NCI-H2227 treated with DMSO at 0.1 percent for 48 hours (cell line): ENCODE measurements around the gene CCDC32.
"Not testable (repeated sequence)": the region's sequence is repeated elsewhere in the genome, so short reads cannot be mapped to it uniquely, and the experiment has no call there.

Experiments
- DNase-seq: peaks from one replicate; lab custom pipeline; 2025; lab: John Stamatoyannopoulos, UW

Gene CCDC32, protein sequence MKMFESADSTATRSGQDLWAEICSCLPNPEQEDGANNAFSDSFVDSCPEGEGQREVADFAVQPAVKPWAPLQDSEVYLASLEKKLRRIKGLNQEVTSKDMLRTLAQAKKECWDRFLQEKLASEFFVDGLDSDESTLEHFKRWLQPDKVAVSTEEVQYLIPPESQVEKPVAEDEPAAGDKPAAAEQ

DNA sequence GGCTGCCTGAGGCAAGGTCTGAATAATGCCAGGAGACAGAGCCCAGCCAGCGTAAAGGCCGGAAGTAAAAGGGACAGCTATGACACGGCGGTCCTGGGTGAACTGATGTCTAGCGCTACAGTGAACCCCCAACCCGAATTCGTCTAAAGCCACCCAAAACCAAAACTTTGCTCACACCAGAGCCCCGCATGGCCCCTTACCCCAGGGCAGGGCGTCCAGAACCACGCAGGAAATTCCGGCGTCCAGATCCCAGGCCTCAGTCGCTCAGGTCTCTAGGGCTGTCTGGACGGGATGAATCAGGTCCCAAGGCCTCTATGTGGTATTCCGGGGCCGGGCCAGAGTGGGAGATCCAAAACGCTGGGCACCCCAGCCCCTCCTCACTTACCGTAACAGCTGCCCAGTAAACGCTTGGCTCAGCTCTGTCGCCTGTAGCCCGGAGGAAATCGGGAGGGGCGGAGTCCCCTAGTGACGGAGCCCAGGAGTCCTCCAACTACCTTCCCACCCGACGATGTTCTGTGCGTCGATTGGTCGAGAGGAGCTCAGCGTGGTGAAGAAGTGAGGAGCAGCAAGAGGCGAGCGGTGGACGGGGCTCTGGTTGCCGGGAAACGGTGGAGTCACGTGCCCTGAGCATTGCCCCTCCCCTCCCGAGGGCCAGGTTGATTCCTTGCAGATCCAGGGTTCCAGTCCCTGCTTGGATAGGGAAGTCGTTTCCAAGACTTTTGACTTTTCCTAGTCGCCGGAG, at the start of gene CCDC32:
Gene CCDC32, minus strand, starts transcription at position 452 of the 742 bp plus-strand sequence. CDS start 2,027 bp downstream, outside the sequence.
- DNase-seq: peak; percentile 94

DNA sequence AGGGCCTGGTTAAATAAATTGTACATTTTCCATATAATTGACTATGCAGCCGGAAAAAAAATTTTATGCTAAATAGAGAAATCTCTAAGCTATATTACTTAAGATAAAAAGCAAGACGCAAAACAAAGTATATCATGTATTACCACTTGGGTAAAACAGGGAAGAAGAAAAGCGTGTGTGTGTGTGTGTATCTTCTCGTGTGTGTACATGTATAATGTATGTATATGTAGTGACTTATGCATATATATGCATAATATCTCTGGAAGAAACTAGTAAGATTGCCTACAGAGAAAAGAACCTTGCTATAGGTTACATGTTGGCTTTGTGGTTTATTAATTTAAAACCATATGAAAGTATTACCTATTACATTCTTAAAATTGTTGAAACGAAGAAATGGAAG, 48.2 kb upstream of the CCDC32 start:
- DNase-seq: no peak

DNA sequence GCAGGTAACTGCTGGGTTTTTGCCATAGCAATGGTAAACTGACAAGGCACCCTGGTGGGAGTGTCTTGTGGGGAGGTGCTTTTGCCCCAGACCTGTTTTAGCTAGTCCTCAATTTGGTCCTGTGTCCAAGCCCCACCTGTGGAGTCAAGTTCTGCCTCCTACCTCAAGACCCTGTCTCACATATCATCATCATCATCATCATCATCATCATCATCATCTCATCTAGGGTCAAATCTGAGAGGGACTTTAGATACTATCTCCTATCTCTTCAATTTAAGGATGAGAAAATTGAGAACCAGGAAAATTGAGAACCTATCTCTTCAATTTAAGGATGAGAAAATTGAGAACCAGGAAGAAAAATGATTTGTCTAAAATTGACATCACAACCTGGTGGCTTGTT, 39.1 kb upstream of the CCDC32 start:
- no peak for DNase-seq

DNA sequence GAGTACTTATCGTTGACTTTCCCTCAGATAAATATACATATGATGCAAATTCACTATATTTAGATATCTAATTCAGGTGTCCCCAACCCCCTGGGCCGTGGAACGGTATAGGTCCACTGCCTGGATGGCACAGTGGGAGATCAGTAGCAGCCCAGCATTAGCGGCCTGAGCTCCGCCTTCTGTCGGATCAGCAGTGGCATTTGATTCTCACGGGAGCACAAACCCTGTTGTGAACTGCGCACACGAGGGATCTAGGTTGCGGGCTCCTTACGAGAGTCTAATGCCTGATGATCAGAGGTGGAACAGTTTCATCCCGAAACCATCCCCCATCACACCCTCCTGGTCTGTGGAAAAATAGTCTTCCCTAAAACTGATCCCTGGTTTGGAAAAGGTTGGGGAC, 36.1 kb upstream of the CCDC32 start:
- DNase-seq: no peak

DNA sequence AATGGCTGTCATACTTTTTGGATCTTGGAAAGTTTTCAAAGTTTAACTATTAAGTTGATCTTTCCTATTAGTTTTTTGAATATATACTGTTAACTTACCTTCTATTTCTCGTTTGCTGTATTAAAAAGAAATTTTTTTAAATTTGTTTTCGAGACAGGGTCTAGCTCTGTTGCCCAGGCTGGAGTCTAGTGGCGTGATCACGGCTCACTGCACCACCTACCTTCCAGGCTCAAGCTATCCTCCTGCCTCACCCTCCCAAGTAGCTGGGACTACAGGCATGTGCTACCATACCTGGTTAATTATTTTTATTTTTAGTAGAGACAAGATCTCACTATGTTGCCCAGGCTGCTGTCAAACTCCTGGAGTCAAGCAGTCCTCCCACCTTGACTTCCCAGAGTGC, 33.8 kb upstream of the CCDC32 start:
- DNase-seq: no peak

DNA sequence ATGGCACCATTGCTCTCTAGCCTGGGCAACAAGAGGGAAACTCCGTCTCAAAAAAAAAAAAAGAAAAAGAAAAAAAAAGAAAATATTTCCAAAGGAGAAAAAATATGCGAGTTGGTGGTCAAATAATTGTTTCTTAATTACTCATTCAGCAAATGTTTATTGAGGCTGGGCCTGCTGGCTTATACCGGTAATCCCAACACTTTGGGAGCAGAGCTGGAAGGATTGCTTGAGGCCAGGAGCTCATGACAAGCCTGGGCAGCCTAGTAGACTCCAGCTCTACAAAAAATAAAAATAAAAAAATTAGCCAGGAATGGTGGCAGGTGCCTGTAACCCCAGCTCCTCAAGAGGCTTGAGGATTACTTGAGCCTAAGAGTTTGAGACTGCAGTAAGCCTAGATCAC, 33.3 kb upstream of the CCDC32 start:
- no peak for DNase-seq

DNA sequence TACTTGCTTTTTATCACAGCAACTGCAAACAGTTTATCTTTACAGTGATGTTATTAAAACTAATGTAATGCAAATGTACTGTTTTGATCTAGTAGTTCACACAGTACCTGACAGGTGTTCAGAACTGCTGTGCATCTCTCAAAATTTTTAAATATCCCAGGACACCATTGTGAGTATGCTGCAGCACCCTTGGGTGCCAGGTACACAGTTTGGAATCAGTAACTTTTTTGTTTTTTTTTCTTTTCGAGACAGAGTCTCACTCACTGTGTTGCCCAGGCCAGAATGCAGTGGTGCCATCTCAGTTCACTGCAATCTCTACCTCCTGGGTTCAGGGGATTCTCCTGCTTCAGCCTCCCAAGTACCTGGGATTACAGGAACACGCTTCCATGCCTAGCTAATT, 32.2 kb upstream of the CCDC32 start:
- no peak for DNase-seq

DNA sequence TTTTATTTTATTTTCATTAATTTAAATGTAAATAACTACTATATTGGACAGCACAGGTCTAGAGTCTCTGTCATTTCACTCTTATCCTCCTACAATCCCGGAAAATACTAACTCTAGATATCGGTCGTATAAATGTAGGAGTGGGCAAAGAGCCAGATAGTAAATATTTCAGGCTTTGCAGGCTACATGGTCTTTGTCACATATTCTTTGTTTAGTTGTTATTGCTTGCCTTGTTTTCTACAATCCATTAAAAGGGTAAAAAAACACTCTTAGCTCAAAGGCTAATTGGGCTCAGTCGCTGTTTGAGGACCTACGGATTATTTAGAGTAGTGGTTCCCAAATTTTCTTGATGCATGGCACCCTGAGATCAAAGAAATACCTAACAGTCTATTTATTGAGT, 30.9 kb upstream of the CCDC32 start:
- no peak for DNase-seq

DNA sequence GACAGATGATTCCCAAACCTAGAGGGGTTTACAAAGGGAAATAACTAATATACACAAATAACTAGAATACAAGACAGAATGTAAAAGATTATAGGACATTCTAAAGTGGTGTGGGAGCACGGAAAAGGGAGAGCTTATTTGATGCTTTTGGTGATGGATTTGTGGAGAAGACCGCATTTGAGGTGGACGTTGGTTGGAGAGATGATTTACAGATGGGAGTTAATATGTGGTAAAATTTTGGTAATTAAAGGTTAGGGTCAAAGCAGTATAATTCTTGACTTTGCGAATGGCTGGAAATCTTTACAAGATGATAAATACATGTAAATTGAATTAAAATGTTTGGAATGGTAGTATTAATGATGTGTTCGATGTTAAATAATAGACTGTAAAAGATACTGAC, 30.4 kb upstream of the CCDC32 start:
- DNase-seq: no peak

DNA sequence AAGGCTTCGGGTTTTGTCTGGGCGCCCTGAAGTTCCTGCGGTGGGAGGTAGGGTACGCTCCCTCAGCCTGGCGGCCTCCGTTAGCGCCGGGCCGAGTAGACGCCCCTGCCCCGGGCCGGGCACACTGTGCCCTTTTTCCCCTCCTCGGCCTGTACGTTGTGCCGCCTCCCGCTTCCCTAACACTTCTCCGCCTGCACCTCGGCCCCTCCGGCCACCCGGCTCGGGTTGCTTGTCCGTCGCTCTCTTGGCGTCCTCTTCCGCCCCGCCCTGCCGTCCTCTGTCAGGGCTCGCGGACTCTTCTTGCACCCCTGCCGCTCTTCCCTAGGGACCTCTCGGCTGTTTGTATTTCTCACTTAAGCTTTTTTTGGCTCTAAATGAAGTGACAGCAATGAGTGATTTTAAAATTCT, 29.6 kb upstream of the CCDC32 start:
- peak; percentile 37 for DNase-seq

DNA sequence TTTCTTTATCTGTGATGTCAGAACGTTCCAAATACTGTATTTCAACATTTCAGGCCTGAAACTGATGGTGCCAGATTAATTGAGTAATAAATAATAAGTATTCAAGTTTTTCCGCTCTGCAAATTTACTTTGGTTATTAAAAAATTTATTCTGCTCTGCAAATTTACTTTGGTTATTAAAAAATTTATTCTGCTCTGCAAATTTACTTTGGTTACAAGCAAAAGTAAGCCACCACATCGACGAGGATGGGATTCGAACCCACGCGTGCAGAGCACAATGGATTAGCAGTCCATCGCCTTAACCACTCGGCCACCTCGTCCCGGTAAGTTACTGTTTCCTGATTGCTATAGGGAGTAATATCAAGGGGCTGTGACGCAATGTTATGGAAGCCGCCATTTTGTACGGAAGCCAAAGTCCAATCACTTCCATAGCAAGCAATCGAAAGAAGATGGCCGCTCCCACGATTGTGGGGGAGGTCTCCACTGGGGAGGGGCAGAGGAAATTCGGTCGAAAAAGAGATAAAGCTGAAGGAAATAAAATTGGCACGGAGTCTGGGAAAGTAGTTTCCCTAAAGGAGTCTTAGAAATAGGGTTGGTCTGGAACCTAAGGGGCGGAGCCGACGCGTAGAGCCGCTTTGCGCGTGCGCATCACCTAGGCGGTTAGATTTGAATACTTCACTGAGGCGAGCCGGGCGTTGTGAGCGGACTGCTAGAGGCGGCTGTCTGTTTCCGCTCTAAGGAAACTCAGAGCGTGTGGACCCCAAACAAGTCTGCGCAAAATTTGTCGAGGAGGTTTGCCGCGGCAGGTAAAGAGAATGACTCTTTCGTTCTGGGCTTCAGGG, 29.0 kb upstream of the CCDC32 start, which contains the start of gene KNL1:
Gene KNL1, plus strand, starts transcription at position 662 of the 841 bp plus-strand sequence. CDS start 8,683 bp downstream, outside the sequence.
- DNase-seq: peak; percentile 96

DNA sequence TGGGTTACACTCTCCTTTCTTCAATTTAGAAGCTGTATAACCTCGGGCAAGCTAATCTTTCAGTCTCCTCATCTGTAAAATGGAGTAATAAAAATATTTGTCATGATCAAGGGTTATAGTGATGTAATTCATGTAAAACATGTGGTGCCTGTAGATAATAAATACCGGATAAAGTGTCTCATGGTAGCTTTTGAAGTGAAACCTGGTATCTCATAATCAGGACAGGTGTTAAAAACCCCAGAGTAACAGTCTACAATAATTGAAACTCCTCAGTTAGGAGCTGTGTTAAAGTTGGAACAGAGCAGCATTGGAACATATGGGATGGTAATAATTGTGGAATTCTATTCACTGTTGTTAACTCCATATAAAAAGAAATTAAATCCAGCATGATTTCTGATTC, 28.3 kb upstream of the CCDC32 start:
- no peak for DNase-seq

DNA sequence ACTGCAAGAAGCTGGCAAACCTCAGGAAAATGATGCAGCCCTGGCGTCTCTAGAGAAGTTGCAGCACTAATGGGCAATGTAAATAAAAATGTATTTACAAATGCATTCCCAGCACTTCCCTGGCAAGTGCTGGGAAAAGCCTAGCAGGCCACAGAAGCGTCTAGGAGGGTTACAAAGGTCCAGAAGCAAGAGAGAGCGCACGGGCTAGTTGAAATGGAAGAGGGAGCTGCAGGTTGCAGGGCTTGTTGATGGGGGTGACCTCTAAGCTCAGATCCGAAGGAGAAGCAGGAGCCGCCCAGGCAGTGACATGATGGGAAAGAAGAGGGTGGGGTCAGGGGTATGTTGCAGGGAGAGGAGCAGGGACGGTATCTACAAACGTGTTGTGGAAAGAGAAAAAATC, 26.5 kb upstream of the CCDC32 start:
- DNase-seq: peak; percentile 13

DNA sequence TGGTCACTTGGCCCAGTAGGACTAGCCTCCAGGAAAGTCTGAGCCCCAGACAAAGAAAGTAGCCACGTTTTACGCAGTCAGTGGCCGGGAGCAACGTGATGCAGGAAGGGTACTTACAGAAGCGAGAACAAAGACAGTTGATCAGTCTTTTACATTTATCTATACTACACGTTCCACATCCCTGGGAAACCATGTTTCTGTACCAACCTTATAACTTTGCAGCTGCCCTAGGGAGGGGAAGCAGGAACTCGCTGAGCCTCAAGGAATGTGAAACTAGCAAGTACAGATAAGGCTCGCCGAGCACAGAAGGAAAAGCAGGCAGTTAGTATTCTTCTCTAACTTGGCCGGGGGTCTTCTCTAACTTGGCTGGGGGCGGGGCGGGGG, 25.8 kb upstream of the CCDC32 start:
- no peak for DNase-seq

DNA sequence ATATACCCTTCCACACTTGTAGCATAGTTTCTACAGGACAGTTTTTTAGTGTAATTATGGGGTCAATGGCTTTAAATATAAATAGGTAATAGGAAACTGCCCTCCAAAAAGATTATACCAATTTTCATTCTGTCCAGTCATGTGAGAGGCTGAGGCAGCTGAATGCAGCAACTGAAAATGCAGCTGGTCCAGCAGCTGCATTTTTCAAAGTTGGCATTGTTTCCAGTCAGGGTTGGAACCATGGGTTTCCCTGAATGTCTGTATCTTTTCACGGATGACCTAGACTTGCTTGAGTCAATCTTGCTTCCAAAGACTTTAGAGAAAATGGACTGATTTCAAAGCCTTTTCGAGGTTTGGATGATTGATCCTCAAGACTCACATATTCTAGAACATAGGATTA, 19.3 kb upstream of the CCDC32 start:
- DNase-seq: no peak

DNA sequence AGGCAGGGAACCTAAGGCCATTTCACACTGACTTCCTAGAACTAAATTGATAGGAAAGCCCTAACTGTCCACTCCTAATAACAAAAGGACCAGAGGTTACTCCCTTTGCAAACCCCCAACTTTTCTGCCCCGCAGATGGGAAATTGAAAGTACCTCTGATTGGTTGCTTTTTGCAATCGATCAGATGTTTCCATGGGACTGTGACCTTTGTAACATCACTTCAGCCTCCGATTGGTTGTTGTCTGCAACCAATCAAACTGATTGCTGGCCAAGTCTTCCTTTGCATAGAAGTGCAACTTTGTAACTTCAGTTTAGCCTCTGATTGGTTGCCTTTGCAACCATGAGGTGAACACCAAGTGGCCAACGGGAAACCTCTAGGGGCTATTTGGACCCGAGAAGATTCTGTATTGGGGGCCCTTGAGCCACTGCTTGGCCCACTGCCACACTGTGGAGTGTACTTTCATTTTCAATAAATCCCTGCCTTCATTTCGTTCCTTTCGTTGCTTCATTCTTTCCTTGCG, 17.9 kb upstream of the CCDC32 start:
- no peak for DNase-seq

DNA sequence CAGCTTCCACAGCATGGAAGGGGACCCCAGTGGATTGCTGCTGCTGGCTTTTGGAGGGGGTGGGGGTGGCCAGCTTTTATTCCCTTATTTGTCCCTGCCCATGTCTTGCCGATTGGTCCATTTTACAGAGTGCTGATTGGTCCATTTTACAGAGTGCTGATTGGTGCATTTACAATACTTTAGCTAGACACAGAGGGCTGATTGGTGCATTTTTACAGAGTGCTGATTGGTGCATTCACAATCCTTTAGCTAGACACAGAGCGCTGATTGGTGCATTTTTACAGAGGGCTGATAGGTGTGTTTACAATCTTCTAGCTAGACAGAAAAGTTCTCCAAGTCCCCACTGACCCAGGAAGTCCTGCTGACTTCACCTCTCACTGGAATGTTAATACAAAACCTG, 17.0 kb upstream of the CCDC32 start:
- not testable (repeated sequence) for DNase-seq

DNA sequence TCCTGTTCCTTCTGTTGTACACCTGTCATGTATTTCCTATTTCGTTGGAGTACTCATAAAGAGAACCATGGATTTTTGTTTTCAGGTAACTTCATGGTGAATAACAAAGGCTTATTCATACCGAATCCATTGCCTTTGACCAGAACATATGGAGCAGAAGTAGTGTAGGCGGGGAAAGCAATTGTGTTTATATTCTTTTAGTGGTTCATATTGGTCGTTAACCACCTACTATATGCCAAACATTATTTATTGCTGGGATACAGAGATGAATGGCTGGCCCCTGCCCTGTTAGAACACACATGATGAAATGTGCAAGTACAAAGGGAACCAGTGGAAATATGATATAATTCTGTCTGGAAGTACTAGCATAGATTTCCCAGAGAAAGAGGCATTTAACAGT, 14.1 kb upstream of the CCDC32 start:
- no peak for DNase-seq

DNA sequence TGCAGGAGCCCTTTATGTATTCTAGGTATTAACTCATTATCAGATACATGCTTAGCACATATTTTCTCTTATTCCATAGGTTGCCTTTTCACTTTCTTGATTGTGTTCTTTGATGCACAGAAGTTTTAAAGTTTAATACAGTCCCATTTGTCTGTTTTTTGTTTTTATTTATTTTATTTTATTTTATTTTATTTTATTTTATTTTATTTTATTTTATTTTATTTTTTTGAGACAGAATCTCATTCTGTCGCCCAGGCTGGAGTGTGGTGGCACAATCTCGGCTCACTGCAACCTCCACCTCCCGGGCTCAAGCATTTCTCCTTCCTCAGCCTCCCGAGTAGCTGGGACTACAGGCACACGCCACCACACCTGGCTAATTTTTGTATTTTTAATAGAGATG, 12.1 kb upstream of the CCDC32 start:
- DNase-seq: not testable (repeated sequence)

DNA sequence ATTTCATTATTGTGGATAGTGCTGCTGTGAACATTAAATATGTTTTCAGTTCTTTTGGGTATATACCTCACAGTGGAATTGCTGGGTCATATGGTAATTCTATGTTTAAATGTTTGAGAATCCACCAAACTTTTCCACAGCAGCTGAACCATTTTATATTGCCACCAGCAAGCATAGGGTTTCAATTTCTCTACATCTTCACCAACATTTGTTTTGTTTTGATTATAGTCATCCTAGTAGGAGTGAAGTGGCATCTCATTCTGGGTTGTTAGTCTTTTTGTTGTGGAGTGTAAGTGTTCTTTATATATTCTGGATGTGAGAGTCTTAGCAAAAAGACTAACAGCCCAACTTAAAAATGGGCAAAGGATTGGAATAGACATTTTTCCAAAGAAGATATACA, 10.3 kb upstream of the CCDC32 start:
- no peak for DNase-seq

DNA sequence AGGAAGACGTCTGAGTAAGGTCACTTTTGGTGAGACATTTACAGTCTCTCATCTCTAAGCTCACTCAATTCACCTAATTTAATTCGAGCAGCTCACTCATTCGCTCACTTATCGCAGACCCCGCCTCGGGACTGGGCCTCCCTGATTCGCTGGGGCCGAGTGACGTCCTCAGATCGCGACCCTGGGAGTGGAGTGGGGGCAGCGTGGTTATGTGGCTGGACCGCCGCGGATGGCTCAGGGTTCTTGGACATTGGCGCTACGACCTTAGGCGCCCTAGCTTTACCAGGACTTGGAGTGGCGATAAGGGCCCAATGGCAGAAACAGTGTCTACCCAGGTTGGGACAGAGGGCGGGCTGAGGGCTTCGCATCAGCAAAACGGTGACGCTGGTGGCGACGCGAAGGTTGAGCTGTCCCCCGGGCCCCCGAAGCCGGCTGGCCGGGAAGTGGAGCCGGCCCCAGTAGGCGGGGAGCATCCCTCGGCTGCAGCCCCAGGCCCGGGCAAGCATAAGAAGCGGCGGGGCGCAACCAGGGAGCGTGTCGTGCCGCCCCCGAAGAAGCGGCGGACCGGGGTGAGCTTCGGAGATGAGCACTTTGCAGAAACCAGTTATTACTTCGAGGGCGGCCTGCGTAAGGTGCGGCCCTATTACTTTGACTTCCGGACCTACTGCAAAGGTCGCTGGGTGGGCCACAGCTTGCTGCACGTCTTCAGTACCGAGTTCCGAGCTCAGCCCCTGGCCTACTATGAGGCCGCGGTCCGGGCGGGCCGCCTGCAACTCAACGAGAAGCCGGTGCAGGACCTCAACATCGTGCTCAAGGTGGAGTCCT, 4.5 kb upstream of the CCDC32 start, which contains the start of gene RPUSD2:
Gene RPUSD2, plus strand, starts transcription at position 171 of the 825 bp plus-strand sequence. Its CDS starts 39 bp downstream, at position 210.
- peak; percentile 79 for DNase-seq

DNA sequence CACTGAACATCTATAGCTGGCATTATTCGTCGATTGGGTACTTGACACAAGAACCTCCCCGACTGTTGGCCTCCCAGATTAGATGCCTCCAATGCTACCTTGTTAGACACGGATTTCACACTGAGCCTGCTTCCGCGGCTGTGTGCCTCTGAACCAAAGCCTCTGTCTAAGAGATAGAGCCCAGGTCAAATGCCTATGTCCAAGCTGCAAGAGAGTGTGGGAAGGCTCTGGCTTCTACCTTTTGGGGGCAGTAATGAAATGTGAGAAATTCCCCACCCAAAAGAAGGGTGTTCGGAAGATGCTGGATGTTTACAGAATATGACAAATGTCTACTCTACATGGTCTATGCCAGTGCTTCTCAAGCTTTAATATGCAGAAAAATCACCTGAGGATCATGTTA, 2.3 kb upstream of the CCDC32 start:
- DNase-seq: no peak
